H1 (cell line): ENCODE data around the gene HPN. TPM values are rescaled to one million over a fixed set of nuclear protein-coding genes. Genes with fewer than 3 reads are reported as not detected.

ENCODE experiments used
- CTCF ChIA-PET: fragments of 300-600 bp; sonication (Branson Sonifier 250); formaldehyde crosslinking; loops from one replicate; lab custom pipeline; 2021; ENCODE audit not compliant: partially characterized antibody; lab: Charles Lee
- POLR2A ChIA-PET: fragments of 300-600 bp; sonication (Branson Sonifier 250); formaldehyde crosslinking; loops from one replicate; lab custom pipeline; 2021; ENCODE audit warnings: inconsistent platforms; ENCODE audit not compliant: partially characterized antibody; lab: Charles Lee
- DNase-seq, 2 experiments: peaks; one replicate each; pipeline versions ENCODE4 v3.0.0 to v3.0.0-alpha.2; 2010 to 2022; ENCODE audit warnings: low spot score in 2 of 2, low read depth in 1 of 2, mixed read lengths in 1 of 2
- FAIRE-seq: peaks from 2 replicates; lab custom pipeline; 2011; peaks lifted over from hg19 to GRCh38; lab: Jason Lieb, UNC
- H2AFZ ChIP-seq: 2 replicates; pipeline ENCODE4 v1.8.1; 2012; ENCODE audit warnings: low read length, inconsistent platforms
- H2AK5ac ChIP-seq: 2 replicates; pipeline ENCODE4 v1.6.1; 2013; ENCODE audit warnings: low read depth, low read length
- H2BK120ac ChIP-seq: replicated peaks from 2 replicates; pipeline ENCODE3; 2013; ENCODE audit warnings: low read depth, low read length, inconsistent platforms
- H2BK12ac ChIP-seq: 2 replicates; pipeline ENCODE4 v1.6.1; 2013; ENCODE audit warnings: low read depth, low read length
- H2BK15ac ChIP-seq: 2 replicates; pipeline ENCODE4 v1.6.1; 2013; ENCODE audit warnings: low read length
- H2BK20ac ChIP-seq: 2 replicates; pipeline ENCODE4 v1.6.1; 2013; ENCODE audit warnings: low read length
- H2BK5ac ChIP-seq: 2 replicates; pipeline ENCODE4 v1.6.1; 2013; ENCODE audit warnings: low read depth, low read length
- H3K14ac ChIP-seq: 2 replicates; pipeline ENCODE4 v1.6.1; 2013; ENCODE audit warnings: inconsistent platforms; ENCODE audit not compliant: insufficient read length
- H3K18ac ChIP-seq: 2 replicates; pipeline ENCODE4 v1.6.1; 2013; ENCODE audit warnings: low read length; ENCODE audit errors: extremely low read depth
- H3K23ac ChIP-seq: 2 replicates; pipeline ENCODE4 v1.6.1; 2013; ENCODE audit warnings: inconsistent platforms; ENCODE audit not compliant: insufficient read length
- H3K23me2 ChIP-seq: 2 replicates; pipeline ENCODE4 v1.6.1; 2013; ENCODE audit warnings: low read depth, low read length
- H3K27ac ChIP-seq: 2 replicates; pipeline ENCODE4 v1.6.1; 2011; ENCODE audit warnings: low read depth, low read length, inconsistent platforms
- H3K27me3 ChIP-seq, 4 experiments: replicated peaks in 1 of 4; 1 replicate in 1 of 4; 2 replicates in 3 of 4; pipeline versions ENCODE4 v1.6.1 to v1.8.1; 2011 to 2013; ENCODE audit warnings: low read length in 3 of 4, mild to moderate bottlenecking in 3 of 4, inconsistent platforms in 2 of 4, mixed read lengths in 2 of 4, moderate library complexity in 1 of 4; ENCODE audit not compliant: control insufficient read depth in 3 of 4, insufficient read depth in 3 of 4; ENCODE audit errors: extremely low read depth in 1 of 4
- H3K36me3 ChIP-seq, 4 experiments: 2 replicates each; pipeline versions ENCODE4 v1.6.1 to v1.8.1; 2011 to 2013; ENCODE audit warnings: mild to moderate bottlenecking in 4 of 4, low read length in 3 of 4, moderate library complexity in 2 of 4, control low read depth in 1 of 4, inconsistent platforms in 1 of 4; ENCODE audit not compliant: insufficient read depth in 4 of 4, control insufficient read depth in 2 of 4
- H3K4ac ChIP-seq: replicated peaks from 2 replicates; pipeline ENCODE3; 2013; ENCODE audit warnings: low read length, low read depth, mixed read lengths, inconsistent platforms; ENCODE audit not compliant: insufficient read length
- H3K4me1 ChIP-seq, 4 experiments: replicated peaks in 1 of 4; 1 replicate in 1 of 4; 2 replicates in 3 of 4; pipeline versions ENCODE4 v1.6.1 to v1.8.1; 2011 to 2013; ENCODE audit warnings: low read length in 3 of 4, inconsistent platforms in 2 of 4, mixed read lengths in 1 of 4; ENCODE audit not compliant: insufficient read depth in 4 of 4, control insufficient read depth in 3 of 4
- H3K4me2 ChIP-seq, 2 experiments: 2 replicates each; pipeline versions ENCODE4 v1.6.1 to v1.8.1; 2011 to 2013; ENCODE audit warnings: low read depth in 2 of 2, low read length in 2 of 2, control low read depth in 1 of 2, inconsistent platforms in 1 of 2, mild to moderate bottlenecking in 1 of 2; ENCODE audit not compliant: insufficient read depth in 1 of 2
- H3K4me3 ChIP-seq, 4 experiments: fragments of 200-600, 300-600 bp in 1 of 4; sonication (generic), shearing (Covaris generic), sonication (Bioruptor Twin) in 1 of 4; 2 replicates each; pipeline versions ENCODE4 v1.5.1 to v1.8.1; 2011 to 2016; ENCODE audit warnings: low read length in 4 of 4, low read depth in 3 of 4, control low read depth in 2 of 4, inconsistent platforms in 2 of 4, mild to moderate bottlenecking in 2 of 4, mixed read lengths in 1 of 4, moderate library complexity in 1 of 4; ENCODE audit not compliant: insufficient read depth in 2 of 4; ENCODE audit errors: extremely low read depth in 1 of 4
- H3K56ac ChIP-seq: replicated peaks from 2 replicates; pipeline ENCODE3; 2013; ENCODE audit warnings: low read depth, mild to moderate bottlenecking, mixed read lengths, low read length, inconsistent platforms; ENCODE audit not compliant: insufficient read length
- H3K79me1 ChIP-seq: 2 replicates; pipeline ENCODE4 v1.6.1; 2013; ENCODE audit warnings: low read depth, low read length, control low read depth
- H3K79me2 ChIP-seq, 2 experiments: 2 replicates each; pipeline versions ENCODE4 v1.6.1 to v1.8.1; 2012 to 2013; ENCODE audit warnings: low read length in 2 of 2, mild to moderate bottlenecking in 2 of 2, inconsistent platforms in 1 of 2; ENCODE audit not compliant: insufficient read depth in 2 of 2, control insufficient read depth in 1 of 2
- H3K9ac ChIP-seq, 4 experiments: replicated peaks in 1 of 4; 1 replicate in 1 of 4; 2 replicates in 3 of 4; pipeline versions ENCODE4 v1.6.1 to v1.8.1; 2011 to 2013; ENCODE audit warnings: low read depth in 3 of 4, low read length in 3 of 4, control low read depth in 2 of 4, mild to moderate bottlenecking in 2 of 4, moderate library complexity in 2 of 4, inconsistent platforms in 1 of 4; ENCODE audit errors: extremely low read depth in 1 of 4
- H3K9me3 ChIP-seq, 2 experiments: 2 replicates each; pipeline versions ENCODE4 v1.6.1 to v1.8.1; 2012 to 2013; ENCODE audit warnings: mild to moderate bottlenecking in 2 of 2, moderate library complexity in 2 of 2, control low read depth in 1 of 2, inconsistent platforms in 1 of 2, low read depth in 1 of 2, low read length in 1 of 2, mixed read lengths in 1 of 2; ENCODE audit not compliant: insufficient read depth in 2 of 2
- H4K20me1 ChIP-seq, 2 experiments: replicated peaks in 1 of 2; 2 replicates each; pipeline versions ENCODE3 to v1.8.1; 2011 to 2013; ENCODE audit warnings: inconsistent platforms in 2 of 2, low read length in 2 of 2, mild to moderate bottlenecking in 1 of 2; ENCODE audit not compliant: insufficient read depth in 2 of 2, control insufficient read depth in 1 of 2
- H4K5ac ChIP-seq: 2 replicates; pipeline ENCODE4 v1.6.1; 2013; ENCODE audit warnings: low read length, low read depth, mixed read lengths, inconsistent platforms; ENCODE audit not compliant: insufficient read length
- H4K8ac ChIP-seq: 2 replicates; pipeline ENCODE4 v1.8.0; 2013; ENCODE audit warnings: mild to moderate bottlenecking, moderate library complexity, low read length, inconsistent platforms; ENCODE audit not compliant: insufficient read depth; ENCODE audit errors: extremely low read depth
- H4K91ac ChIP-seq: replicated peaks from 2 replicates; pipeline ENCODE3; 2013; ENCODE audit warnings: low read length, mixed read lengths, inconsistent platforms; ENCODE audit not compliant: insufficient read length
- NRF1 ChIP-seq: IDR thresholded peaks from 2 replicates; pipeline ENCODE4 v1.6.1; 2011; ENCODE audit warnings: mild to moderate bottlenecking, low read depth, low read length, improper control_type of control experiment
- WGBS, 2 experiments: shearing (Covaris generic) in 1 of 2; methylation state at CpG; one replicate each; pipeline versions ENCODE4 v1.1.6 to v1.1.7; 2013 to 2015; ENCODE audit warnings: low lambda C conversion rate in 2 of 2, mixed read lengths in 2 of 2, inconsistent platforms in 1 of 2, low coverage in 1 of 2, missing lambda C conversion rate in 1 of 2; ENCODE audit not compliant: insufficient replicate concordance in 2 of 2, insufficient coverage in 1 of 2, insufficient read length in 1 of 2; ENCODE audit errors: extremely low coverage in 1 of 2, missing lambda C conversion rate in 1 of 2; 5-methylcytosine and 5-hydroxymethylcytosine counted together
- polyA plus RNA-seq, 7 experiments: library from polyadenylated mRNA; depleted of rRNA in 3 of 7; stranded (reverse) in 5 of 7; unstranded in 2 of 7; fragments of >200 nt in 5 of 7; fragments of 200-250 nt in 2 of 7; gene quantifications; 1 replicate in 5 of 7; 2 replicates in 1 of 7; 4 replicates in 1 of 7; pipeline versions ENCODE4 v1.2.1 to v1.2.3, GENCODE V29; 2011 to 2013; ENCODE audit warnings: missing spikeins in 2 of 7, mixed read lengths in 2 of 7
- total RNA-seq: library from RNA; stranded (reverse); fragmentation: NEBNext Ultra II Directional; extraction: Animal tissue kit (Norgen Biotek cat#: 25700); gene quantifications from 2 replicates; pipeline ENCODE4 v1.2.1, GENCODE V29; 2021

HPN gene
- total and polyA plus RNA-seq, 2 of the 8 experiments (the other 6 are each of a cell fraction or from before 2014, with no cell fraction given): 14.7 to 33.7 TPM

GRCh38 chr19:35083691-35084508, 42.4 kb downstream of the HPN start:
- H3K4me2 ChIP-seq: no peak overlapping the region
- no peak overlapping the region for H3K27ac ChIP-seq
- H3K18ac ChIP-seq: peak overlapping the region; percentile 53; the same call in 1 of the 2 replicates
- peak overlapping the region; percentile 34; the same call in 1 of the 2 replicates for H2BK20ac ChIP-seq
- H3K23me2 ChIP-seq: no peaks in the 10 kb centered on the region
- no peaks in the 10 kb centered on the region for H3K36me3 ChIP-seq
- H2AK5ac ChIP-seq: no peak overlapping the region
- peak overlapping the region; percentile 61; the same call in 1 of the 2 replicates for H2BK12ac ChIP-seq
- H3K9ac ChIP-seq: no peak overlapping the region
- no peak overlapping the region for H4K91ac ChIP-seq
- H2AFZ ChIP-seq: no peak overlapping the region
- no peaks in the 10 kb centered on the region for H4K20me1 ChIP-seq
- H3K27me3 ChIP-seq: peaks cover 0 to 2% (median 0%) of the 10 kb centered on the region in 4 experiments; a peak in 1 of 7 replicates
- H3K4ac ChIP-seq: no peak overlapping the region
- no peak overlapping the region for H2BK15ac ChIP-seq
- 92% methylated on average over 15 of the region's 15 CpGs; no CpG with 5 or more reads in 1 of the 2 experiments for WGBS, 2 experiments
- no peak for DNase-seq
- H3K56ac ChIP-seq: no peak overlapping the region
- no peaks in the 10 kb centered on the region for H3K79me2 ChIP-seq
- no peak overlapping the region for H4K5ac ChIP-seq
- H3K79me1 ChIP-seq: no peaks in the 10 kb centered on the region
- no peak for FAIRE-seq
- peaks cover 0 to 10% (median 1%) of the 10 kb centered on the region in 4 experiments; a peak in 3 of 7 replicates for H3K4me1 ChIP-seq
- ChIA-PET POLR2A (interaction anchor here (2.4 kb wide), 1 partner anchor 16 kb away, joined by 7 read pairs; no protein-coding TSS in a partner anchor), CTCF (interaction anchor here (1.4 to 4.5 kb wide), 2 partner anchors 28 to 187 kb away, joined by 5 to 28 read pairs; no protein-coding TSS in a partner anchor)
- H3K4me3 ChIP-seq: no peak overlapping the region
- no peak overlapping the region for H2BK5ac ChIP-seq
- no peaks in the 10 kb centered on the region; a peak in 1 of 4 replicates for H3K9me3 ChIP-seq
- no peak overlapping the region for H3K14ac ChIP-seq
- H2BK120ac ChIP-seq: no peak overlapping the region
- no peak overlapping the region for H3K23ac ChIP-seq
- peak overlapping the region; percentile 71 for H4K8ac ChIP-seq
- no peak for TF ChIP-seq NRF1
